Stimulated activated naive B cell treated with anti-CD40 and anti-IgM and Interleukin-4, amounts not matched to agents 10 μg/mL and 1 μg/mL and 100 μg/mL, for 72 hours (primary cell): ENCODE measurements around the gene YPEL3.
A peak's percentile ranks its signal among the peaks of the same experiment; 100 is the strongest.

Source experiments
- ATAC-seq, 2 donors: fragments of 150-1000 bp; cut with Tn5 transposase; replicated peaks; 2 replicates each; pipeline ENCODE4 v1.10.0; 2021; ENCODE audit warnings: moderate library complexity in 1 of 2
- DNase-seq: peaks from one replicate; pipeline ENCODE4 v3.0.0; 2021
- H3K27ac Mint-ChIP-seq: one replicate; pipeline ENCODE4 v1.8.0; 2022; ENCODE audit warnings: mild to moderate bottlenecking, mixed read lengths
- H3K27me3 Mint-ChIP-seq, 2 donors: one replicate each; pipeline ENCODE4 v1.8.0; 2022; ENCODE audit warnings: mixed read lengths in 2 of 2
- H3K36me3 Mint-ChIP-seq, 2 donors: one replicate each; pipeline ENCODE4 v1.8.0; 2022; ENCODE audit warnings: mixed read lengths in 2 of 2, mild to moderate bottlenecking in 1 of 2
- H3K4me1 Mint-ChIP-seq, 2 donors: one replicate each; pipeline ENCODE4 v1.8.0; 2022; ENCODE audit warnings: mixed read lengths in 2 of 2, mild to moderate bottlenecking in 1 of 2
- H3K4me3 Mint-ChIP-seq, 2 donors: one replicate each; pipeline ENCODE4 v1.8.0; 2022; ENCODE audit warnings: mild to moderate bottlenecking in 2 of 2, mixed read lengths in 2 of 2, moderate library complexity in 1 of 2
- H3K9me3 Mint-ChIP-seq, 2 donors: one replicate each; pipeline ENCODE4 v1.8.0; 2022; ENCODE audit warnings: mixed read lengths in 2 of 2, mild to moderate bottlenecking in 1 of 2

The YPEL3 gene

GRCh38 chr16:30112197-30113030, 16.4 kb upstream of the YPEL3 start:
- ATAC-seq = peak; percentile 72 to 76
- no peak overlapping the region for H3K4me3 Mint-ChIP-seq
- no peaks in the 10 kb centered on the region for H3K9me3 Mint-ChIP-seq
- H3K4me1 Mint-ChIP-seq = peaks cover 4 to 6% of the 10 kb centered on the region in 2 donors
- DNase-seq = no peak
- no peaks in the 10 kb centered on the region for H3K27me3 Mint-ChIP-seq
- H3K36me3 Mint-ChIP-seq = peaks cover 27 to 42% of the 10 kb centered on the region in 2 donors
- peak overlapping the region; percentile 1 for H3K27ac Mint-ChIP-seq

GRCh38 chr16:30110661-30111060, 14.6 kb upstream of the YPEL3 start:
- ATAC-seq (no peak), DNase-seq (no peak)
- Mint-ChIP-seq H3K36me3 (peaks cover 30 to 46% of the 10 kb centered on the region in 2 donors), H3K27me3 (no peaks in the 10 kb centered on the region), H3K4me1 (peaks cover 4 to 6% of the 10 kb centered on the region in 2 donors), H3K9me3 (no peaks in the 10 kb centered on the region), H3K4me3 (no peak overlapping the region), H3K27ac (no peak overlapping the region)

- no peak overlapping the region for H3K27ac Mint-ChIP-seq
- DNase-seq (no peak), ATAC-seq (no peak)
- no peaks in the 10 kb centered on the region for H3K27me3 Mint-ChIP-seq
- H3K9me3 Mint-ChIP-seq = no peaks in the 10 kb centered on the region
- H3K36me3 Mint-ChIP-seq = peaks cover 31 to 40% of the 10 kb centered on the region in 2 donors
- peaks cover 3 to 4% of the 10 kb centered on the region in 2 donors for H3K4me1 Mint-ChIP-seq
- no peak overlapping the region for H3K4me3 Mint-ChIP-seq
Observed at GRCh38 chr16:30108059-30108850, 12.2 kb upstream of the YPEL3 start.

- no peak overlapping the region for H3K27ac Mint-ChIP-seq
- DNase-seq (no peak), ATAC-seq (no peak)
- no peaks in the 10 kb centered on the region for H3K4me1 Mint-ChIP-seq
- H3K9me3 Mint-ChIP-seq = no peaks in the 10 kb centered on the region
- no peak overlapping the region for H3K4me3 Mint-ChIP-seq
- H3K27me3 Mint-ChIP-seq = no peaks in the 10 kb centered on the region
- H3K36me3 Mint-ChIP-seq = peaks cover 16 to 24% of the 10 kb centered on the region in 2 donors
Observed at GRCh38 chr16:30104492-30104891, 8.5 kb upstream of the YPEL3 start.

- H3K4me3 Mint-ChIP-seq = no peak overlapping the region
- H3K9me3 Mint-ChIP-seq = no peaks in the 10 kb centered on the region
- ATAC-seq (no peak), DNase-seq (no peak)
- H3K27ac Mint-ChIP-seq = no peak overlapping the region
- H3K36me3 Mint-ChIP-seq = peaks cover 18 to 24% of the 10 kb centered on the region in 2 donors
- no peaks in the 10 kb centered on the region for H3K4me1 Mint-ChIP-seq
- H3K27me3 Mint-ChIP-seq = no peaks in the 10 kb centered on the region
Observed at GRCh38 chr16:30104090-30104489, 8.1 kb upstream of the YPEL3 start.

- Mint-ChIP-seq H3K4me1 (peaks cover 22 to 40% of the 10 kb centered on the region in 2 donors), H3K27me3 (no peaks in the 10 kb centered on the region), H3K9me3 (peaks cover 13% of the 10 kb centered on the region in 2 donors), H3K36me3 (peaks cover 29 to 31% of the 10 kb centered on the region in 2 donors), H3K4me3 (peak overlapping the region; percentile 81), H3K27ac (peak overlapping the region; percentile 97)
- DNase-seq (no peak), ATAC-seq (no peak)
Observed at GRCh38 chr16:30096862-30097563, 1.0 kb upstream of the YPEL3 start.

GRCh38 chr16:30095166-30096078, 591 bp downstream of the YPEL3 start:
- Mint-ChIP-seq H3K27ac (peak overlapping the region; percentile 96), H3K9me3 (peaks cover 13% of the 10 kb centered on the region in 2 donors), H3K4me3 (peak overlapping the region; percentile 91 to 95), H3K27me3 (no peaks in the 10 kb centered on the region), H3K4me1 (peaks cover 22 to 50% of the 10 kb centered on the region in 2 donors), H3K36me3 (peaks cover 29 to 30% of the 10 kb centered on the region in 2 donors)
- no peak for ATAC-seq
- DNase-seq = no peak

GRCh38 chr16:30094541-30095165, 1.4 kb downstream of the YPEL3 start:
- ATAC-seq = no peak
- Mint-ChIP-seq H3K9me3 (peaks cover 13% of the 10 kb centered on the region in 2 donors), H3K36me3 (peaks cover 29% of the 10 kb centered on the region in 2 donors), H3K4me3 (peak overlapping the region; percentile 91 to 95), H3K27ac (peak overlapping the region; percentile 96), H3K27me3 (no peaks in the 10 kb centered on the region), H3K4me1 (peaks cover 26 to 55% of the 10 kb centered on the region in 2 donors)
- DNase-seq = no peak

GRCh38 chr16:30092373-30093010, 3.5 kb downstream of the YPEL3 start:
- H3K9me3 Mint-ChIP-seq = peaks cover 8 to 9% of the 10 kb centered on the region in 2 donors
- peaks cover 20 to 28% of the 10 kb centered on the region in 2 donors for H3K36me3 Mint-ChIP-seq
- H3K27ac Mint-ChIP-seq = peak overlapping the region; percentile 98
- peak overlapping the region; percentile 86 to 88 for H3K4me3 Mint-ChIP-seq
- H3K4me1 Mint-ChIP-seq = peaks cover 26 to 55% of the 10 kb centered on the region in 2 donors
- DNase-seq (peak; percentile 87), ATAC-seq (peak; percentile 71 to 72)
- H3K27me3 Mint-ChIP-seq = no peaks in the 10 kb centered on the region

- peaks cover 27 to 52% of the 10 kb centered on the region in 2 donors for H3K4me1 Mint-ChIP-seq
- H3K27ac Mint-ChIP-seq = peak within 1 kb of the TSS; percentile 98
- ATAC-seq (peak; percentile 81 to 83), DNase-seq (peak; percentile 94)
- peaks cover under 1 to 5% of the 10 kb centered on the region in 2 donors for H3K9me3 Mint-ChIP-seq
- H3K36me3 Mint-ChIP-seq = peaks cover 21 to 28% of the 10 kb centered on the region in 2 donors
- no peaks in the 10 kb centered on the region for H3K27me3 Mint-ChIP-seq
- H3K4me3 Mint-ChIP-seq = peak within 1 kb of the TSS; percentile 86 to 88
Observed at GRCh38 chr16:30091474-30092372, 4.3 kb downstream of the YPEL3 start, which contains the start of gene TBX6. Gene TBX6, minus strand, starts transcription at chr16:30091924. Its CDS starts 731 bp downstream, at chr16:30091193.

- no peak for DNase-seq
- Mint-ChIP-seq H3K27me3 (no peaks in the 10 kb centered on the region), H3K36me3 (peaks cover 27 to 34% of the 10 kb centered on the region in 2 donors), H3K4me1 (peaks cover 27 to 55% of the 10 kb centered on the region in 2 donors), H3K4me3 (peak overlapping the region in 1 of 2 donors; percentile 86), H3K9me3 (peaks cover 0 to 2% of the 10 kb centered on the region in 2 donors), H3K27ac (no peak overlapping the region)
- no peak for ATAC-seq
Observed at GRCh38 chr16:30090610-30091331, 5.2 kb downstream of the YPEL3 start.
